DOHH2 (cell line): ENCODE measurements around the gene NEK5.

Experiments
- CTCF ChIP-seq: fragments of 200-600 bp; sonication (generic); IDR thresholded peaks from one replicate; pipeline ENCODE4 v1.5.1; 2014; ENCODE audit warnings: antibody characterized with exemption, mild to moderate bottlenecking, low read depth, low read length; ENCODE audit not compliant: poor library complexity, severe bottlenecking
- EZH2phosphoT487 ChIP-seq: fragments of 200-600 bp; sonication (generic); IDR thresholded peaks from 2 replicates; pipeline ENCODE4 v1.6.1; 2017; ENCODE audit warnings: borderline replicate concordance, mild to moderate bottlenecking, antibody characterized with exemption, low read length, moderate library complexity, mixed read lengths

GRCh38 chr13:52024481-52024880 lies 104.4 kb downstream of the NEK5 start, which contains the start of gene UTP14C:
- no peak for TF ChIP-seq CTCF
- no peak for TF ChIP-seq EZH2phosphoT487
